Measurements from ENCODE around the gene CDH4. TPM values are rescaled to one million over a fixed set of nuclear protein-coding genes. Genes with fewer than 3 reads are reported as not detected.

The CDH4 gene
- total RNA-seq, 1 donor from 2014 or later, result 12.1 TPM

DNA sequence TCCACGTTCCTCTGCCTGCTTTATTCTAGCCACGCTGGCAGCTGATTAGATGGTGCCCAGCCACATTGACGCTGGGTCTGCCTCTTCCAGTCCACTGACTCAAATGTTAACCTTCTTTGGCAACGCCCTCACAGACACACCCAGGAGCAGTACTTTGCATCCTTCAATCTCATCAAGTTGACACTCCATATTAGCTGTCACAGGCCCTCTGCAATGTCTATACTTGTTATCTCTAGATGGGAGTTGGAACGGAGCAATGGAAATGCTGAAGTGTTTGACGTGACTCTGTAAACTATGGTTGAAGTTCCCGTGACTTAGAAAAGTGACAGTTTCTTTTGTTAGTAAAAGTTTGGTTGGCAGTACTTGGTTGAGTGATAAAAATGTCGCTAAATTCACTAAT is 291.0 kb downstream of the CDH4 start:
- TF ChIP-seq, protein P1, sequence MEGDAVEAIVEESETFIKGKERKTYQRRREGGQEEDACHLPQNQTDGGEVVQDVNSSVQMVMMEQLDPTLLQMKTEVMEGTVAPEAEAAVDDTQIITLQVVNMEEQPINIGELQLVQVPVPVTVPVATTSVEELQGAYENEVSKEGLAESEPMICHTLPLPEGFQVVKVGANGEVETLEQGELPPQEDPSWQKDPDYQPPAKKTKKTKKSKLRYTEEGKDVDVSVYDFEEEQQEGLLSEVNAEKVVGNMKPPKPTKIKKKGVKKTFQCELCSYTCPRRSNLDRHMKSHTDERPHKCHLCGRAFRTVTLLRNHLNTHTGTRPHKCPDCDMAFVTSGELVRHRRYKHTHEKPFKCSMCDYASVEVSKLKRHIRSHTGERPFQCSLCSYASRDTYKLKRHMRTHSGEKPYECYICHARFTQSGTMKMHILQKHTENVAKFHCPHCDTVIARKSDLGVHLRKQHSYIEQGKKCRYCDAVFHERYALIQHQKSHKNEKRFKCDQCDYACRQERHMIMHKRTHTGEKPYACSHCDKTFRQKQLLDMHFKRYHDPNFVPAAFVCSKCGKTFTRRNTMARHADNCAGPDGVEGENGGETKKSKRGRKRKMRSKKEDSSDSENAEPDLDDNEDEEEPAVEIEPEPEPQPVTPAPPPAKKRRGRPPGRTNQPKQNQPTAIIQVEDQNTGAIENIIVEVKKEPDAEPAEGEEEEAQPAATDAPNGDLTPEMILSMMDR (IDR thresholded peaks at IDR 0.05; ENCODE audit: insufficient read depth, low read length, severe bottlenecking), result no peak
- H3K27me3 ChIP-seq (ENCODE audit: control insufficient read depth, insufficient read depth, low read length), result no peaks in the 10 kb centered on the region
- H3K4me3 ChIP-seq (ENCODE audit: low read depth, low read length), result no peak overlapping the region
- no peaks in the 10 kb centered on the region for H3K36me3 ChIP-seq (ENCODE audit: control insufficient read depth, insufficient read depth, low read length)
- DNase-seq (ENCODE audit: low read depth) (no peak), FAIRE-seq (no peak)

DNA sequence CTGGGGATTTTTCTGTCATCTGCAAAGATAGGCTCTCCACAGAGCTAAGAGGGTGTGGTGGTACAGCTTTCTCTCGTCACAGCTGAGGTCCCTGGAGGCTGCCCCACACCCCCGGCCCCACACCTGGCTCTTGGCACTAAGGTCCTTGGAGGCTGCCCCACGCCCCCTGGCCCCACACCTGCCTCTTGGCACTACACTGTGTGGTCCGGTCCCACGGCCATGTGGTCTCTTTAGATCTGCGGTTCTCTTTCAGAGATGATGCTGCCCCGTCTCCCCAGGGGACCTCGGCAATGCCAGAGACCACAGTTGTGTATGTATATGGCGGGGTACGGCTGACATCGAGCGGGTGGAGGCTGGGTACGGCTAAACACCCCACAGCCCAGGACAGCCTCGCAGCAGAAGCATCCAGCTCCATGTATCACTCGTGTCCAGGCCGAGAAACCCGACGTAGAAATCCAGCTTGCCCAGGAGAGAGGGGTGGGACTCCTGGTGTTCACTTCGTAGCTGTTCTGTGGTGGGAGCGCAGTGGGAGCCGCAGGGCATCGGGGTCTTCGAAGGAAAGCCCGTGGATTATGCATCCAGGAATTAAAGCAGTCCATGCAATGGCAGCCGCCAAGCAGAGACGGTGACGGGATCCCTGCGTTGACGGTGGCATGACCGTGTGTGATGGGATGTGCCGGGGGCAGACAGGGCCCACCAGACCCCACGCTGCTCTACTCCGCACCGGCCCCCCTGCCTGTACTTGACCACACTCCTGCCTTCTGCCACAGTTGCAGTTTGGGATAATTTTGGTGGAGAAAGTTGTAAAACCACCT is 292.1 kb downstream of the CDH4 start:
- FAIRE-seq, result no peak
- TF ChIP-seq, protein P1 (IDR thresholded peaks at IDR 0.05; ENCODE audit: insufficient read depth, low read length, severe bottlenecking), result no peak
- DNase-seq (ENCODE audit: low read depth), result no peak
- Histone ChIP-seq H3K4me3 (ENCODE audit: low read depth, low read length) (no peak overlapping the region), H3K36me3 (ENCODE audit: control insufficient read depth, insufficient read depth, low read length) (no peaks in the 10 kb centered on the region), H3K27me3 (ENCODE audit: control insufficient read depth, insufficient read depth, low read length) (no peaks in the 10 kb centered on the region)

DNA sequence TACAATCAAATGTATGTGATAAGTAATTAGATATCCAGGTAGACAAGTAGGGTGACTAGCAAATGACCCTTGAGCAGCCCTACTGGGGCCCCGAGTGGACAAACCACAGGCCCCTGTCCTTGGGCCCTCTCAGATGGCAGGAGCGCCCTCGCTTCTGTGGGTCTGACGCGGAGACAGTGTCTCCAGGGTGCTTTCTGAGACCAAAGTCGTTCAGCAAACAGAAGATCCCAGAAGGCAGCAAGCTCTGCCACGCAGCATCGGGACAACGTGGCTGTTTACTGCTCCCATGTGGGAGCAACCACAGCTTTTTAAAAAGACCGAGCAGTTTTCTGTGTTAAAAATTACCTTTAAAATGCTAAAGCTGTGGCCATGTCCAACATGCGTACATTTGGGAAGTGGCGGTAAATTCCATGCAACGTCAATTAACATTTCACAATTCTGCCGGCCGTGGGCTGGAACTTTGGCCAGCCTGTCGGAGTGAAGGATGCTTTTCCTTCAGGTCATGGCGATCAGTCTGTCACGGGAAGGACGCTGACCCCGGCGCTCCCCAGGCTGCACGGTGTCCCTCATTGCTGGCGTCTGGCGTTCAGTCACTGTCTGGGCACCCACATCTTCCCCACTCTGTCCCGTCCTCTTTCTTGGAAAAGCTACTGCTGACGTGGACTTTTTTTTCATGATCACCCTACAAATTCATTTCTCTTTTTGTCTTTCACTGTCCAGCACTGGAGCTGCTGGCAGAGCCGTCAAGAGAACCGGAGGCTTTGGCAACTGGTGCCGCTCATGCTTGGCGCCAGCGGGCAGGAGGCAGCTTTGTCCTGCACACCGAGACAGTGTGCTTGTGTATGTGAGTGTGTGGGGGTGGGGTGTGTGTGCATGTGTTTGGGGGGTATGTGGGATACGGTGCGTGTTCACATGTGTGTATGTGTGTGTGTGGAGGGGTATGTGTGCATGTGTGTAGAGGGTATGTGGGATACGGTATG is 293.1 kb downstream of the CDH4 start:
- no peak overlapping the region for H3K4me3 ChIP-seq (ENCODE audit: low read depth, low read length)
- FAIRE-seq, result no peak
- TF ChIP-seq, protein P1 (IDR thresholded peaks at IDR 0.05; ENCODE audit: insufficient read depth, low read length, severe bottlenecking), result no peak

DNA sequence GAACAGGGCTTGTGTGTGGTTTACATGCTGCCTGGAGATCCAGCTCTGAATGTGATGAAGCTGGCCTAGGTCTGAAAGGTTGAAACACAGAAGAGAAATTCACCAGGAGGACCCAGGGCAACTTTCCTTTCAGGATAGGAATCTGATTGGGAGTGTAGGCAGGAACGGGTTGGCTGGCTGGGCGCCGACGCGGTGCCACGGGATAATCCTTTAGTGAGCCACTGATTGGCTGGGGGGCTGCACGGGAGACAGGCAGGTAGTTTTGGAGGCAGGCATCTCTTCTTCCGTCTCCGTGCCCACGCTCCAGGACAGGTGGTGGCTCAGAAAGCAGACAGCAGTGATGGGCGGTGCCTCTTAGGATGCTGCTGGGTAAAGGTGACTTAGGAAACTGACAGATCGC is 294.6 kb downstream of the CDH4 start:
- TF ChIP-seq, protein P1 (IDR thresholded peaks at IDR 0.05; ENCODE audit: insufficient read depth, low read length, severe bottlenecking), result no peak
- H3K27me3 ChIP-seq (ENCODE audit: control insufficient read depth, insufficient read depth, low read length), result no peaks in the 10 kb centered on the region

More for the DNA sequence above, 293.1 kb downstream of the CDH4 start:
- no peak for DNase-seq (ENCODE audit: low read depth)
- H3K36me3 ChIP-seq (ENCODE audit: control insufficient read depth, insufficient read depth, low read length), result no peaks in the 10 kb centered on the region
- no peaks in the 10 kb centered on the region for H3K27me3 ChIP-seq (ENCODE audit: control insufficient read depth, insufficient read depth, low read length)

DNA sequence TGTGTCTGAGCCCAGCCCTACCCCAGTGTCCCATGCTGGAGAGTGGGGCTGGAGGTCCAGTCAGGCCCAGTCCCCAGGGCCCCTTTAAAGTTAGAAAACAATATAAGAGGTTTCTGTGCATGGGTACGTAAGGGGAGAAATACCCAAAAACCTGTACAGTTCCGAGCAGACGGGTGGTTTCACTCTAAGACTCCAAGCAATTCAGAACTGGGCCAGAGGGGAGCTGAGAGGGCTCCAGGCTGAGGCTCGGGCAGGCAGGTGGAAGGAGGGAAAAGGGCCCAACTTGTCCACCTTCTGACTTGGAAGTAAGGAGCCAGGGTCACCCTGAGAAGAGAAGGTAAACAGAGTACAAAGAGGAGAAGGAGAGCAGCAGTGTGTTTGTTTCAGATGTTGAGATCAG is 296.0 kb downstream of the CDH4 start:
- Histone ChIP-seq H3K27me3 (ENCODE audit: control insufficient read depth, insufficient read depth, low read length) (no peaks in the 10 kb centered on the region), H3K4me3 (ENCODE audit: low read depth, low read length) (no peak overlapping the region), H3K36me3 (ENCODE audit: control insufficient read depth, insufficient read depth, low read length) (no peaks in the 10 kb centered on the region)
- TF ChIP-seq, protein P1 (IDR thresholded peaks at IDR 0.05; ENCODE audit: insufficient read depth, low read length, severe bottlenecking), result no peak
- FAIRE-seq, result no peak
- DNase-seq (ENCODE audit: low read depth), result no peak

More for the DNA sequence above, 294.6 kb downstream of the CDH4 start:
- FAIRE-seq (no peak), DNase-seq (ENCODE audit: low read depth) (no peak)
- H3K36me3 ChIP-seq (ENCODE audit: control insufficient read depth, insufficient read depth, low read length), result no peaks in the 10 kb centered on the region
- no peak overlapping the region for H3K4me3 ChIP-seq (ENCODE audit: low read depth, low read length)
